Measurements from ENCODE around the gene GSC2. TPM values are rescaled to one million over a fixed set of nuclear protein-coding genes. Genes with fewer than 3 reads are reported as not detected.

The GSC2 gene
- total and polyA plus RNA-seq, 9 of the 15 experiments (the other 6 are each of a cell fraction or from before 2014, with no cell fraction given), result not detected

DNA sequence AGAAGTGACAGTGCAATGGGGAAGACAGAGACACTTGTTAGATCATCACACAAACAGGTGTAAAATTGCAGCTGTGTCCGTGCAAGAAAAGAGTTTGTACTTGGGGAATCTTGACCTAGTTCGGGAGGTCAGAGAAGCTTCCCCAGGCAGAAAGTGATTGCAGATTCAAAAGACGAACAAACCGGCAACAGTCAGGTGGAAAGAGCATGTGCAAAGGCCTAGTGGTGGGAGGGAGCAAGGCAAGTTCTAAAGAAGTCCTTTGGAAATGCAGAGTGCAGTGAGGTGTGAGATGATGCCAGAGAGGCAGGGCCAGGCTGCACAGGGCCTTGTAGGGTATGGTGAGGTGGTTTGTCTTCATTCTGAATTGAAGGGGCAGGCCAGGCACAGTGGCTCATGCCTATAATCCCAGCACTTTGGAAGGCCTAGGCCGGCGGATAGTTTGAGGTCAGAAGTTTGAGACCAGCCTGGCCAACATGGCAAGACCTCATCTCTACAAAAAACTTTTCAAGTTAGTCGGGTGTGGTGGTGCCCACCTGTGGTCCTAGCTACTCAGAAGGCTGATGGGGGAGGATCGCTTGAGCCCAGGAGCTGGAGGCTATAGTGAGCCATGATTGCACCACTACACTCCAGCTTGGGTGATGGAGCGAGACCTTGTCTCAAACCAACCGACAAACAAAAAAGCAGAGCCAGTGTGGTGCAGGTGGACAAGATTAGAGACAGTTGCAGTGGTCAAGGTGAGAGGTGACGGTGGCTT lies 3.7 kb downstream of the GSC2 start (continued):
- TF ChIP-seq SAFB2 (IDR thresholded peaks at IDR 0.05; ENCODE audit: borderline replicate concordance, low read depth, low read length, severe bottlenecking) (no peak), ZNF217 (CRISPR knock-in tag; IDR thresholded peaks at IDR 0.05) (no peak), NELFE (IDR thresholded peaks at IDR 0.05; ENCODE audit: insufficient read depth, insufficient read length) (no peak), TCF7 (IDR thresholded peaks at IDR 0.05; ENCODE audit: borderline replicate concordance) (no peak), ZFP36 (IDR thresholded peaks at IDR 0.05; ENCODE audit: low read depth, low read length, partially characterized antibody) (no peak), TOE1 (IDR thresholded peaks at IDR 0.05; ENCODE audit: borderline replicate concordance) (no peak), TOE1 (CRISPR knock-in tag; IDR thresholded peaks at IDR 0.05; ENCODE audit: borderline replicate concordance, low read depth) (peak; percentile 32; the same call in 1 of the 2 replicates), DPF2 (IDR thresholded peaks at IDR 0.05) (0 out of 2 replicates have a peak, but pooled peaks have one; percentile 15), C11orf30 (IDR thresholded peaks at IDR 0.05; ENCODE audit: low read depth) (no peak), CBX1 (IDR thresholded peaks at IDR 0.05; ENCODE audit: low read depth) (no peak), ZNF175 (CRISPR knock-in tag; IDR thresholded peaks at IDR 0.05; ENCODE audit: low read depth) (no peak), HDAC1 (IDR thresholded peaks at IDR 0.05) (0 out of 4 replicates have a peak, but pooled peaks of 1 of the 2 experiments have one; percentile 20), MCM3 (IDR thresholded peaks at IDR 0.05) (no peak)
- TF ChIP-seq, protein P1, sequence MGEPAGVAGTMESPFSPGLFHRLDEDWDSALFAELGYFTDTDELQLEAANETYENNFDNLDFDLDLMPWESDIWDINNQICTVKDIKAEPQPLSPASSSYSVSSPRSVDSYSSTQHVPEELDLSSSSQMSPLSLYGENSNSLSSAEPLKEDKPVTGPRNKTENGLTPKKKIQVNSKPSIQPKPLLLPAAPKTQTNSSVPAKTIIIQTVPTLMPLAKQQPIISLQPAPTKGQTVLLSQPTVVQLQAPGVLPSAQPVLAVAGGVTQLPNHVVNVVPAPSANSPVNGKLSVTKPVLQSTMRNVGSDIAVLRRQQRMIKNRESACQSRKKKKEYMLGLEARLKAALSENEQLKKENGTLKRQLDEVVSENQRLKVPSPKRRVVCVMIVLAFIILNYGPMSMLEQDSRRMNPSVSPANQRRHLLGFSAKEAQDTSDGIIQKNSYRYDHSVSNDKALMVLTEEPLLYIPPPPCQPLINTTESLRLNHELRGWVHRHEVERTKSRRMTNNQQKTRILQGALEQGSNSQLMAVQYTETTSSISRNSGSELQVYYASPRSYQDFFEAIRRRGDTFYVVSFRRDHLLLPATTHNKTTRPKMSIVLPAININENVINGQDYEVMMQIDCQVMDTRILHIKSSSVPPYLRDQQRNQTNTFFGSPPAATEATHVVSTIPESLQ (CRISPR knock-in tag; IDR thresholded peaks at IDR 0.05), result no peak
- TF ChIP-seq, protein P2, sequence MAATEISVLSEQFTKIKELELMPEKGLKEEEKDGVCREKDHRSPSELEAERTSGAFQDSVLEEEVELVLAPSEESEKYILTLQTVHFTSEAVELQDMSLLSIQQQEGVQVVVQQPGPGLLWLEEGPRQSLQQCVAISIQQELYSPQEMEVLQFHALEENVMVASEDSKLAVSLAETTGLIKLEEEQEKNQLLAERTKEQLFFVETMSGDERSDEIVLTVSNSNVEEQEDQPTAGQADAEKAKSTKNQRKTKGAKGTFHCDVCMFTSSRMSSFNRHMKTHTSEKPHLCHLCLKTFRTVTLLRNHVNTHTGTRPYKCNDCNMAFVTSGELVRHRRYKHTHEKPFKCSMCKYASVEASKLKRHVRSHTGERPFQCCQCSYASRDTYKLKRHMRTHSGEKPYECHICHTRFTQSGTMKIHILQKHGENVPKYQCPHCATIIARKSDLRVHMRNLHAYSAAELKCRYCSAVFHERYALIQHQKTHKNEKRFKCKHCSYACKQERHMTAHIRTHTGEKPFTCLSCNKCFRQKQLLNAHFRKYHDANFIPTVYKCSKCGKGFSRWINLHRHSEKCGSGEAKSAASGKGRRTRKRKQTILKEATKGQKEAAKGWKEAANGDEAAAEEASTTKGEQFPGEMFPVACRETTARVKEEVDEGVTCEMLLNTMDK (IDR thresholded peaks at IDR 0.05; ENCODE audit: borderline replicate concordance, insufficient read depth, low read depth, low read length, poor library complexity, severe bottlenecking), result peak; percentile 26
- TF ChIP-seq, protein P3, sequence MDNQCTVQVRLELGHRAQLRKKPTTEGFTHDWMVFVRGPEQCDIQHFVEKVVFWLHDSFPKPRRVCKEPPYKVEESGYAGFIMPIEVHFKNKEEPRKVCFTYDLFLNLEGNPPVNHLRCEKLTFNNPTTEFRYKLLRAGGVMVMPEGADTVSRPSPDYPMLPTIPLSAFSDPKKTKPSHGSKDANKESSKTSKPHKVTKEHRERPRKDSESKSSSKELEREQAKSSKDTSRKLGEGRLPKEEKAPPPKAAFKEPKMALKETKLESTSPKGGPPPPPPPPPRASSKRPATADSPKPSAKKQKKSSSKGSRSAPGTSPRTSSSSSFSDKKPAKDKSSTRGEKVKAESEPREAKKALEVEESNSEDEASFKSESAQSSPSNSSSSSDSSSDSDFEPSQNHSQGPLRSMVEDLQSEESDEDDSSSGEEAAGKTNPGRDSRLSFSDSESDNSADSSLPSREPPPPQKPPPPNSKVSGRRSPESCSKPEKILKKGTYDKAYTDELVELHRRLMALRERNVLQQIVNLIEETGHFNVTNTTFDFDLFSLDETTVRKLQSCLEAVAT (IDR thresholded peaks at IDR 0.05), result peak in 1 of 2 experiments; percentile 59; a peak in 1 of 4 replicates
- TF ChIP-seq, protein P4, sequence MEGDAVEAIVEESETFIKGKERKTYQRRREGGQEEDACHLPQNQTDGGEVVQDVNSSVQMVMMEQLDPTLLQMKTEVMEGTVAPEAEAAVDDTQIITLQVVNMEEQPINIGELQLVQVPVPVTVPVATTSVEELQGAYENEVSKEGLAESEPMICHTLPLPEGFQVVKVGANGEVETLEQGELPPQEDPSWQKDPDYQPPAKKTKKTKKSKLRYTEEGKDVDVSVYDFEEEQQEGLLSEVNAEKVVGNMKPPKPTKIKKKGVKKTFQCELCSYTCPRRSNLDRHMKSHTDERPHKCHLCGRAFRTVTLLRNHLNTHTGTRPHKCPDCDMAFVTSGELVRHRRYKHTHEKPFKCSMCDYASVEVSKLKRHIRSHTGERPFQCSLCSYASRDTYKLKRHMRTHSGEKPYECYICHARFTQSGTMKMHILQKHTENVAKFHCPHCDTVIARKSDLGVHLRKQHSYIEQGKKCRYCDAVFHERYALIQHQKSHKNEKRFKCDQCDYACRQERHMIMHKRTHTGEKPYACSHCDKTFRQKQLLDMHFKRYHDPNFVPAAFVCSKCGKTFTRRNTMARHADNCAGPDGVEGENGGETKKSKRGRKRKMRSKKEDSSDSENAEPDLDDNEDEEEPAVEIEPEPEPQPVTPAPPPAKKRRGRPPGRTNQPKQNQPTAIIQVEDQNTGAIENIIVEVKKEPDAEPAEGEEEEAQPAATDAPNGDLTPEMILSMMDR (IDR thresholded peaks at IDR 0.05 in 2 of 3, conservative IDR thresholded peaks at IDR 0.05 in 1 of 3; ENCODE audit: insufficient read depth in 2 of 3, low read depth in 1 of 3, low read length in 3 of 3), result peak; percentile 26 to 52 (median 36)
- TF ChIP-seq, protein P5, sequence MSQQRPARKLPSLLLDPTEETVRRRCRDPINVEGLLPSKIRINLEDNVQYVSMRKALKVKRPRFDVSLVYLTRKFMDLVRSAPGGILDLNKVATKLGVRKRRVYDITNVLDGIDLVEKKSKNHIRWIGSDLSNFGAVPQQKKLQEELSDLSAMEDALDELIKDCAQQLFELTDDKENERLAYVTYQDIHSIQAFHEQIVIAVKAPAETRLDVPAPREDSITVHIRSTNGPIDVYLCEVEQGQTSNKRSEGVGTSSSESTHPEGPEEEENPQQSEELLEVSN (IDR thresholded peaks at IDR 0.05; ENCODE audit: borderline replicate concordance in 1 of 2, extremely low read depth in 1 of 2, insufficient read depth in 1 of 2, insufficient read length in 1 of 2, low read depth in 1 of 2, low read length in 1 of 2, poor library complexity in 1 of 2, severe bottlenecking in 1 of 2), result peak in 1 of 2 experiments; percentile 60

Measured in K562 (cell line).